Skeletal muscle satellite cell (primary cell): ENCODE data around the gene PLBD2.

Source experiments
- H3K27me3 ChIP-seq: 2 replicates; pipeline ENCODE4 v1.7.0; 2013; ENCODE audit warnings: low read length; ENCODE audit not compliant: control insufficient read depth, insufficient read depth
- H3K36me3 ChIP-seq: 2 replicates; pipeline ENCODE4 v1.7.0; 2013; ENCODE audit warnings: mild to moderate bottlenecking, control low read depth, low read length; ENCODE audit not compliant: insufficient read depth
- H3K4me1 ChIP-seq: 2 replicates; pipeline ENCODE4 v1.7.0; 2013; ENCODE audit warnings: low read length; ENCODE audit not compliant: control insufficient read depth, insufficient read depth
- H3K4me2 ChIP-seq: 2 replicates; pipeline ENCODE4 v1.7.0; 2013; ENCODE audit warnings: mild to moderate bottlenecking, low read length
- H3K4me3 ChIP-seq: 2 replicates; pipeline ENCODE4 v1.7.0; 2013; ENCODE audit warnings: low read length
- H3K9ac ChIP-seq: 2 replicates; pipeline ENCODE4 v1.7.0; 2013; ENCODE audit warnings: mild to moderate bottlenecking, low read depth, low read length, moderate library complexity
- H3K9me3 ChIP-seq: replicated peaks from 2 replicates; pipeline ENCODE4 v1.7.0; 2013; ENCODE audit warnings: mild to moderate bottlenecking, control low read depth, low read length

PLBD2 gene

GRCh38 chr12:113374823-113375428 is 16.5 kb downstream of the PLBD2 start:
- H3K9ac ChIP-seq = no peak overlapping the region
- H3K27me3 ChIP-seq = no peaks in the 10 kb centered on the region
- H3K4me2 ChIP-seq = no peak overlapping the region
- no peak overlapping the region for H3K4me3 ChIP-seq
- H3K9me3 ChIP-seq = no peaks in the 10 kb centered on the region
- H3K4me1 ChIP-seq = no peaks in the 10 kb centered on the region
- H3K36me3 ChIP-seq = peaks cover 40% of the 10 kb centered on the region

DNA sequence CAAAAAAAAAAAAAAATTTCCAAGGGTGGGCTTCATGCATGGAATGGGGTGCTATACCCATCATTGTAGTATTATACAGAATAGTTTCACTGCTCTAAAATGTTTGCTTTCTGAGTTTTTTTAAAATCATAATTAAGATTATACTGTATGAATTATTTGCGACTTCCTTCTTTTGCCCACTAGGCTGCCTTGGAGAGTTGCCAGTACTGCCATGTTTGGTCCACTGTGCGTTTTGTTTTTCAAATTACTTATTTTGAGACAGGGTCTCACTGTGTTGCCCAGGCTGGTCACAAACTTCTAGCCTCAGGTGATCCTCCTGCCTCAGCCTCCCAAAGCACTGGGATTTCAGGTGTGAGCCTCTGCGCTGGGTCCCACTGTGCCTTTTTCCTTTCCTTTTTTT is 19.9 kb downstream of the PLBD2 start:
- H3K4me1 ChIP-seq = no peaks in the 10 kb centered on the region
- no peaks in the 10 kb centered on the region for H3K9me3 ChIP-seq
- peaks cover 31% of the 10 kb centered on the region for H3K36me3 ChIP-seq
- no peaks in the 10 kb centered on the region for H3K27me3 ChIP-seq
- H3K4me2 ChIP-seq = no peak overlapping the region
- no peak overlapping the region for H3K9ac ChIP-seq
- no peak overlapping the region for H3K4me3 ChIP-seq

DNA sequence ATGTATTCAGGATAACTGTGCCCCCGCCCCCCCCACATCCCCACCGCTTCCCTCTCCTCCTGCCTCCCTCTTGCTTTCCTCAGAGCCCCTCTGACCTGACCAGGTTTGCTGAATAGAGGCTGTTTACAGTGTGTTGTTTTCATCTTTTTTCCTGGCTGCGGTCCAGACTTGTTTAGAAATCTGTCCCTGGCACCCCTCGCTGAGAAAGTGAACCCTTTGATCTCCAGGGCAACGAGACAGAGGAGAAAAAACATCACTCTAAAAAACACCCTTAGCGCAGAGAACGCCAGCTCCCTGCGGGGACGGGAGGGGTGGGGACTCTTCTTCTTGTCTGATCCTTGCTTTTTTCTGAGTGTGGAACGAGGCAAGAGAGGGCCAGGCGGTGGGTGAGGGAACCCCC is 22.8 kb downstream of the PLBD2 start:
- Histone ChIP-seq H3K27me3 (no peaks in the 10 kb centered on the region), H3K36me3 (peaks cover 21% of the 10 kb centered on the region), H3K4me3 (no peak overlapping the region), H3K9ac (no peak overlapping the region), H3K9me3 (no peaks in the 10 kb centered on the region), H3K4me1 (no peaks in the 10 kb centered on the region), H3K4me2 (no peak overlapping the region)

- Histone ChIP-seq H3K9me3 (no peaks in the 10 kb centered on the region), H3K9ac (no peak overlapping the region), H3K4me1 (no peaks in the 10 kb centered on the region), H3K36me3 (peaks cover 20% of the 10 kb centered on the region), H3K27me3 (no peaks in the 10 kb centered on the region), H3K4me3 (no peak overlapping the region), H3K4me2 (no peak overlapping the region)
Observed at GRCh38 chr12:113382206-113382605, 23.8 kb downstream of the PLBD2 start.

DNA sequence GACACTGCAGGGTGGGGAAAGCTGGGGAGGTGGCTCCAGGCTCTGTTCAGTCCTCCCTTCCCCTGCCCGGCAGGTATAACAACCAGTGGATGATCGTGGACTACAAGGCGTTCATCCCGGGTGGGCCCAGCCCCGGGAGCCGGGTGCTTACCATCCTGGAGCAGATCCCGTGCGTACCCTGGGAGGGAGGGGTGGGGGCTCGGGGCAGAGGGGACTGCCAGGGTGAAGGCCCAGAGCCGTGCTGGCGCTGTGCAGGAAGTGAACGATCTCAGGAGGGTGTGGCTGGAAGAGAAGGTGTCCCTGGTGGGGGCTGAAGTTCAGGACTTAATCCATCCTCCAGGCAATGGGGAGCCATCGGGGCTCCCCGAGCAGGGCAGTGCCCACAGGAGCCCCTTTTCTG is 26.4 kb downstream of the PLBD2 start:
- H3K4me1 ChIP-seq = no peaks in the 10 kb centered on the region
- H3K27me3 ChIP-seq = no peaks in the 10 kb centered on the region
- no peak overlapping the region for H3K4me2 ChIP-seq
- no peaks in the 10 kb centered on the region for H3K9me3 ChIP-seq
- no peak overlapping the region for H3K4me3 ChIP-seq
- peaks cover 33% of the 10 kb centered on the region for H3K36me3 ChIP-seq
- no peak overlapping the region for H3K9ac ChIP-seq

DNA sequence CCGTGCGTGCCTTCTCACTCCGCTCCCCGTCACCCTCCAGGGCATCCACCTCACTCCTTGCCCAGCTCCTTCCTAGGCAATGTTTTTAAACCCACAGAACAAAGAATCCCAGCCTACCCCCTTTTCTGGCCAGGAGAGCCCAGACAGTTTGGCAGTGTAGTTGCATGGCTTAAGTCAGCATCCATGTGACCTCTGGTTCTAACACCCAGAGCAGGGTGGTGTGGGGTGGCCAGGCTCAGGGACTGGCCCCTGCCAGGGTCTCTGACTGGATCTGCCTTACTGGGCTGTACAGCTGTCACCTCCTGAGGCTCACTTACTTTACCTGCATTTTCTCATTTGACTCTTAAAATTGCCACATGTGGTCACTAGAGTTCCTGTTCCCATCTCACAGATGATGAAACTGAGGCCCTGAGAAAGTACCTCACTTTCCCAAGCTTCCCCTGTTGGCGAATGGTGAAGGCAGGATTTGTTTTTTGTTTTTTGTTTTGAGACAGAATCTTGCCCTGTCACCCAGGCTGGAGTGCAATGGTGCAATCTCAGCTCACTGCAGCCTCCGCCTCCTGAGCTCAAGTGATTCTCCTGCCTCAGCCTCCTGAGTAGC is 27.0 kb downstream of the PLBD2 start:
- Histone ChIP-seq H3K36me3 (peaks cover 33% of the 10 kb centered on the region), H3K9me3 (no peaks in the 10 kb centered on the region), H3K4me2 (no peak overlapping the region)

DNA sequence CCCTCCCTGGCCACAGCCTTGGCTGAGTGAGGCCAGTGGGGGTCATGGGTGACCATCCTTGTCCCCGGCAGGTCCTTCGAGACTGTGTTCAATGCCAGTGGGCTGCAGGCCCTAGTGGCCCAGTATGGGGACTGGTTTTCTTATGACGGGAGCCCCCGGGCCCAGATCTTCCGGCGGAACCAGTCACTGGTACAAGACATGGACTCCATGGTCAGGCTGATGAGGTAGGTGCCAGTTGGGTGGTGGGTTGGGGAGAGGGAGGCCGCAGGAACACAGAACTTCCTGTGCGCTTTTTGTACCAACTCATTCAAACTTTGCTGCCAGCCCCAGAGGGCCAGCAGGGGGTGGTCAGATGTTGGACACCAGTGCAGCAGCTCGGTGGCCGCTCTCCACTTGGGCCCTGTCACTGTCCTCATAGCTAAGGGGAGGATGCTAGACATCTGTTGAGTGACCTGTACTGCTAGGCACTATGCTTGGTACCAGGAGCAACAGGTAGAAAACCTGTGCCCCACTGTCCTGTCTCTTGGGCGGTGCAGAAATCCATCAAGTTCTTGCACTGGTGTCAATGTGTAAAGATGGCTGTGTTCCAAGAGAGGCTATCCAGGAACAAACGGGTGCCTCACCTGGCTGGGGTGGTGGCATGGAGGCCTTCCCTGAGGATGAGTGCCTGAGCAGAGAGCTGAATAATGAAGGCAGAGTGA is 28.6 kb downstream of the PLBD2 start:
- H3K36me3 ChIP-seq = peaks cover 40% of the 10 kb centered on the region
- H3K4me1 ChIP-seq = no peaks in the 10 kb centered on the region

More for the DNA sequence above, 27.0 kb downstream of the PLBD2 start:
- H3K4me1 ChIP-seq = no peaks in the 10 kb centered on the region
- no peak overlapping the region for H3K4me3 ChIP-seq
- no peaks in the 10 kb centered on the region for H3K27me3 ChIP-seq
- H3K9ac ChIP-seq = no peak overlapping the region

DNA sequence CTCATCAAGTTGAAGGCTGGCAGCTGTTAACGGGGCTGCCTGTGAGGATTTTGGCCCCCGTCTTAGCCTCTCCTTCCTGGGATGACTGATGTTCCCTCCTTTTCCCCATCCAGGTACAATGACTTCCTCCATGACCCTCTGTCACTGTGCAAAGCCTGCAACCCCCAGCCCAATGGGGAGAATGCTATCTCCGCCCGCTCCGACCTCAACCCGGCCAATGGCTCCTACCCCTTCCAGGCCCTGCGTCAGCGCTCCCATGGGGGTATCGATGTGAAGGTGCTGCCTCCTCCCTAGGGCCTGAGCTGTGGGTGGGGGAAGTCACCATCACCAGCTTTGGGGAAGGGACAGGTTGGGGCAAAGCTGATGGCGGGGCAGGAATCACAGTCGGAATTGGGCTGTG is 29.2 kb downstream of the PLBD2 start:
- Histone ChIP-seq H3K9ac (no peak overlapping the region), H3K36me3 (peaks cover 36% of the 10 kb centered on the region), H3K9me3 (no peaks in the 10 kb centered on the region), H3K4me1 (no peaks in the 10 kb centered on the region), H3K4me3 (no peak overlapping the region), H3K4me2 (no peak overlapping the region), H3K27me3 (no peaks in the 10 kb centered on the region)

More for the DNA sequence above, 28.6 kb downstream of the PLBD2 start:
- Histone ChIP-seq H3K4me3 (no peak overlapping the region), H3K9ac (no peak overlapping the region), H3K4me2 (no peak overlapping the region), H3K27me3 (no peaks in the 10 kb centered on the region), H3K9me3 (no peaks in the 10 kb centered on the region)

DNA sequence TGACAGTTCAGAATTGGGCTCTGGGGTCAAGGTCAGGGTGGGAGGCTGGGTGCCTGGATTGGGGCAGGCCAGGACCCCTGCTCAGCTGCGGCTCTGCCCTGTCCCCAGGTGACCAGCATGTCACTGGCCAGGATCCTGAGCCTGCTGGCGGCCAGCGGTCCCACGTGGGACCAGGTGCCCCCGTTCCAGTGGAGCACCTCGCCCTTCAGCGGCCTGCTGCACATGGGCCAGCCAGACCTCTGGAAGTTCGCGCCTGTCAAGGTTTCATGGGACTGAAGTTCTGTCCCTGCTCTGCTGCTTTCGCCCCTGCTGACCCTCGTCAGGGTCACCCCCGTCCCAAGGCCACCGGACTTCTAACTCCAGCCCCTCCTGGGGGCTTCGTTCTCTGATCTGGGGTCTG is 30.0 kb downstream of the PLBD2 start:
- H3K9ac ChIP-seq = no peak overlapping the region
- no peak overlapping the region for H3K4me3 ChIP-seq
- H3K27me3 ChIP-seq = no peaks in the 10 kb centered on the region
- peaks cover 32% of the 10 kb centered on the region for H3K36me3 ChIP-seq
- H3K9me3 ChIP-seq = no peaks in the 10 kb centered on the region
- no peaks in the 10 kb centered on the region for H3K4me1 ChIP-seq
- no peak overlapping the region for H3K4me2 ChIP-seq

GRCh38 chr12:113390064-113391043 is 32.0 kb downstream of the PLBD2 start:
- H3K4me1 ChIP-seq = no peaks in the 10 kb centered on the region
- H3K36me3 ChIP-seq = peaks cover 26% of the 10 kb centered on the region
- no peaks in the 10 kb centered on the region for H3K27me3 ChIP-seq
- H3K4me2 ChIP-seq = no peak overlapping the region
- H3K4me3 ChIP-seq = no peak overlapping the region
- no peak overlapping the region for H3K9ac ChIP-seq
- no peaks in the 10 kb centered on the region for H3K9me3 ChIP-seq

- no peak overlapping the region for H3K4me3 ChIP-seq
- no peaks in the 10 kb centered on the region for H3K27me3 ChIP-seq
- H3K36me3 ChIP-seq = peaks cover 26% of the 10 kb centered on the region
- no peak overlapping the region for H3K9ac ChIP-seq
- H3K4me1 ChIP-seq = no peaks in the 10 kb centered on the region
- no peak overlapping the region for H3K4me2 ChIP-seq
- no peaks in the 10 kb centered on the region for H3K9me3 ChIP-seq
Observed at GRCh38 chr12:113391145-113391544, 32.8 kb downstream of the PLBD2 start.
